HG03097 (cell line): ENCODE results near the gene RFFL.
A peak's percentile ranks its signal among the peaks of the same experiment; 100 is the strongest.

Source experiments
- ATAC-seq: cut with Tn5 transposase; IDR thresholded peaks from one replicate; pipeline ENCODE4 v1.9.1; 2021; ENCODE audit not compliant: unreplicated experiment, low FRiP score

Gene RFFL

DNA sequence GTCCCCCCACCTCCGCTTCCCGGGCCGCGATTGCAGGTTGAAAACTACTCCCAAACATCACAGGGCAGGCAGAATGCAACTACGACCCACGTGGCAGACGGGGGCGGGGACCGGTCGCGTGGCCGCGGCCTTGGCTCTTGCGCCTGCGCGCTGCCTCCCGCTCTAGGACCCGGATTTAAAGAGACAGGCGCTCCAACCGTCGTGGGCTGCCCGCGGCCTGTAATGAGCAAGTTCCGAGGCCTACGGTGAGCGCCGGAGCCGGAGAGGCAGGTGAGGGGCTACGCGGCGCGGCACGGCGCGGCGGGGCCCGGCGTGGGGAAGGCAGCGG lies 83.2 kb downstream of the RFFL start, which contains the start of gene LIG3:
Gene LIG3, plus strand, starts transcription at position 160 of the 328 bp plus-strand sequence. CDS start 2,494 bp downstream, outside the sequence.
- ATAC-seq: peak; percentile 74

DNA sequence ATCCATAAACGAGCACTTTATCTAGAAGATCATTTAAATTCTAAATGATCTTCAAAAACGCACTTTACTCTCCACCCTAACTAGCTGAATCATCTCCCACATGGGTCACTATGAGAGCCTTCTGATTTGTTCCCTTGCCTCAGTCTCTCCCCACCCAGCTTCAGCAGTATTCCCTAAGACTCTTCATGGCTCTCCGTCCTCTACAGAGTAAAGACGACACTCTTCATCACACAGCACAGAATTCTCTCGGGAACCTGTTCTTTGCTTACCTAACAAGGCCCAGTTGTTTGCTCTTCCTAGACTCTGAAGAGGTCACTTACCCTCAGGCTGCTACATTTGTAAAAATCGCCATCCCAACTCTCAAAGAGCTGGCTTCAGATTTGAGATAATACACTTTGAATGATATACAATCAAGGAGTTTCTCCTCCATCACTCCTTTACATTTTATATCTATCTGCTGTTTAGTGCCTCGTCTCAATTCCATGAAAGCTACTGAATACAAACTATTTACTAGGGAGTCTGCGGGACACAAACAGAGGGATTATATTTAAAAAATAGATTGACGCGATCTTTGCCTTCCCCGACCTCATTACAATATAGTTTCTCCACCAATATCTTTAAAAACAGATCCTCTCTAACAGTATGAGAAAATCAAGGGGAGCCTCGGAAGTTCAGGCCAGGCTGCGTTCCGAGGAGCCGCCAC lies 83.7 kb downstream of the RFFL start:
- ATAC-seq: no peak

DNA sequence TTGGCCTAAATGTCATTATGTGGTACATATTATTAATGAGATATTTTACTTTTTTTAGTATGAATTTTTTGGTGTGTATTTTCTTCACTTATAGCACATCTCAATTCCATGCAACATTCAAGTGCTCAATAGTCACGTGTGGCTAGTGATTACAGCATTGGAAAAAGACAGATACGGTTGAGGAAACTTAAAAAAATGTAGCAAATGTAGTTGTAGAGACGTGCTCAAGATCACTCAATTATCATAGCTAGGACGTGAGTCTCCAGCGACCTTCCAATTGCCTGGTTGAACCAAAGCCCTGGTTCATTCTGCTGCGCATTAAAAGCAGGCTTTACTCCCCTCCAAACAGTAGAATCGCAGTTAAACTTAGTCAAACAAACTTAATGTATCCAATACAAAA lies 84.4 kb downstream of the RFFL start:
- no peak for ATAC-seq

DNA sequence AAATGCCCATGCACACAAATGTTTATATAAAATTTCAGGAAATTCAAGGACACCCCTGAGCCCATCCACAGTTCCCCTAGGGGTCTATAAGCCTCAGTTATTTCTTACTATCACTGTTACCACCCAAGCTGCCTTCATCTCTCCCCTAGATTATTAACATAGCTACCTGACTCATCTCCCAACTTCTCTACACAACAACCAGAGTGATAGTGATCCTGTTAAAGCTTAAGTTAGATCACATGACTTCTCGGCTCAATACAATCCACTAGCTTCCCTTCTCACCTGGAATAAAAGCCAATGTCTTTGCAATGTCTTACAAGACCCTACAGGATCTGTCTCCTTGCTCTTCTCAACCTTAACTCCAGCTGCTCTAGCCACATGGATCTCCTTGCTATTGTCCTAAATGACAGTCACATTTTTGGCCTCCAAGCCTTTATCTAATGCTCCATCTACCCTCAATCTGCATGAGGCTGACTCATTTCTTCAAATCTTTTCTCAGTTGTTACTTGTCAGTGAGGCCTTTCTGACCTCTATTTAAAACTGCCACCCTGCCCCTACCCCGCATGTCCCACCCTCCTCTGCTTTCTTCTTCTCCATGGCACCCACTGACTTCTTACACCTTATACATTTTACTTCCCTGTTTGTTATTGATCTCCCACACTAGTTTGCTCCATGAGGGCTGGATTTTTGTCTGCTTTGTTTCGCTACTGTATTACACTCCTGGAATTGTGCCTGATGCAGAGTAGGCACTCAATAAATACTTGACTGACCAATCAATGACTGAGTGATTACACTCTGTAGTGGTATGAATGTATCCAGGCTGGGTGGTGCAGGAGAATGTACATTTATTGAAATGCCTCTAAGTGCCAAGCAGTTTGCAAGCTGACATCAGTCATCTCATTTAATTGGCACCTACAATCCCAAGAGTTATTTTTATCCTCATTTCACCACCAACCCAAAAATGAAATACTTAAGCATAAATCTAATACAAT lies 88.4 kb downstream of the RFFL start:
- no peak for ATAC-seq

DNA sequence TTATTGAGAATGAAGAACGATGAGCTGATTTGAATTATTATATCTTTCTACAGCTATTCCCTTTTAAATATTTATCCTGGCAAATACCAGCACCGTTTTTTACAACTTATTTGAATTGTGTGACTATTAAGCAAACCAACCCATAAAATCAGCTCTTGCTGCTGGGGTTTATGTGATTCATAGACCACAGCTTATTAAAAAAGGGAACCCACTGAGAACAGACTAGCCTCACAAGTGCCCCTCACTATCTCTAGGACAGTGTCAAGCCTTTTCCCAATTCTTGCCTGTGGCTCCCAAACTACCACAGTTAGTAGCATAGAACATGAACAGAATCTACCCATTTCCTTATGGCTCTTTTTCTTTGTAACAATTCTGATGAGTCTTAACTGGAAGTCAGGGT lies 89.3 kb downstream of the RFFL start:
- ATAC-seq: no peak

DNA sequence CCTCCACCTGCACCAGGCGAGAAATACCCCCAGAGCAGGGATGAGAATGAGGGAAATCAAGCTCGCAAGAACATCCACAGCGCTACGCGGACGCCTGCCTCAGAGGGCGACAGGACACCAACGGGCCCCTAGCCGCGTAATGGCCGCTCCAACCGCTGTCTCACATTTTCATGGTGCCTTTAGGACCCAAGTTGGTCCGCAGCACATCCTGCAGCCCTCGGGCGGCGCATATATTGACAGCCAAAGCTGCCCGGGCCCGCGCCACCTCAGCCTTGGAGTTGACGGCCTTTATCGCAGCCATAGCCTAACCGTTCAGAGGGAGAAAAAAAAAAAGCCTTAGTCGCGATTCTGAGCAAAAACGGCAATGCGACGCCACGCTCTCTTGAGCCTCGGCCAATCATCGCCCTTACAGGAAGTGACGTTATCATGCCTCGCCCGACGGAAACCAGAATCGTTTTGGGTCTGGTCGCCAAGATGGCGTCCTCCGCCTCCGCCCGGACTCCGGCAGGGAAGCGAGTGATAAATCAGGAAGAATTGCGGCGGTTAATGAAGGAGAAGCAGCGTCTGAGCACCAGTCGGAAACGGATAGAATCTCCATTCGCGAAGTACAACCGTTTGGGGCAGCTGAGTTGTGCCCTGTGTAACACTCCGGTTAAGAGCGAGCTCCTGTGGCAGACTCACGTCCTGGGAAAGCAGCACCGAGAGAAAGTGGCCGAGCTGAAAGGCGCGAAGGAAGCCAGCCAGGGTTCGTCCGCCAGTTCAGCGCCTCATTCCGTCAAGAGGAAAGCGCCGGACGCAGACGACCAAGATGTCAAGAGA lies 102.2 kb downstream of the RFFL start, which contains the start of the genes CCT6B and ZNF830:
Gene CCT6B, minus strand, starts transcription at position 368 of the 819 bp plus-strand sequence. Its CDS starts 67 bp downstream, at position 301.
Gene ZNF830, plus strand, starts transcription at position 448 of the 819 bp plus-strand sequence. Its CDS starts 27 bp downstream, at position 475.
- ATAC-seq: peak; percentile 83

DNA sequence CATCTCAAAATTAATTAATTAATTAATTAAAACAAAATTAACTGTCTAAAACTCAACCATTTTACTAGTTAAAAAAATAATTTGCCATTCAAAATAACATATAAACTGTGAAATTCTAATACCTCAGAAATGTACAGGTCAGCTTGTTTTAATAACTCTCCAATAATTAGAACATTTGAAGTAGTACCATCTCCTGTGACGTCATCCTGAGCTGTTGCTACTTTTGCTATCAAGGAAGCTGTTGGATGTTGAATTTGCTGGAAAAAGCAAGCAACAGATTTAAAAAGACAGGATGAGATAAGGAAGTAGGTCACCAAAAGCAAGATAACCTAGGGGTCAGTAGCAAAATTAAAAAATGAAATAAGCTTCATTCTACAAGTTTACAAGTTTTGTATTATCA lies 105.1 kb downstream of the RFFL start:
- no peak for ATAC-seq
